ENCODE data around the gene HNRNPA1. TPM values are rescaled to one million over a fixed set of nuclear protein-coding genes. Genes with fewer than 3 reads are reported as not detected.

The HNRNPA1 gene
- total and polyA plus RNA-seq, 9 donors: 442 to 2,692 (median 2,145) TPM

DNA sequence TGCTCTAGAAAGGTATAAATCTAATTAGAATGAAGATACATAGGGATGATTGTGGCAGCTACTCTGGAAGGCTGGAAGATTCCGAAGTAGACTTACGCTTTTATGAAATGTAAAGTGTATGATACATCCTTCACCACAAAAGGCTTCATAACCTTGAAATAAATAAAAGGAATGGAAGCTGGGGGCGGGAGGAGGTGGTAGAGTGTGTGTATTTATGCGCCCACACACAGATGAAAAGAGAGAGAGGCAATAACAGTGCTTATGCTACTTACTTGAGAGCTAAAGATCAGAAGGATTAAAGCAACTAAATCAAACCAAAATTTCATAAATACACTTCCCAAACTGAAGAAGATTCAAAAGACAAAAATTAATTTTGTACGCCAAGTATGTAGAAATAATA lies 31.0 kb upstream of the HNRNPA1 start:
- no peaks in the 10 kb centered on the region for H3K27me3 ChIP-seq (ENCODE audit: control insufficient read depth, insufficient read depth, low read length)
- WGBS (ENCODE audit: insufficient coverage): no CpG with 5 or more reads among the region's 5 CpGs
- H3K4me1 ChIP-seq (ENCODE audit: control insufficient read depth, insufficient read depth, low read length): peaks cover 7% of the 10 kb centered on the region
- no peak overlapping the region for H3K4me3 ChIP-seq (ENCODE audit: low read length)
- peaks cover 59% of the 10 kb centered on the region for H3K36me3 ChIP-seq (ENCODE audit: control insufficient read depth, insufficient read depth, low read length)
- H3K27ac ChIP-seq (ENCODE audit: low read length): no peak overlapping the region
- no peaks in the 10 kb centered on the region for H3K9me3 ChIP-seq (replicated peaks; ENCODE audit: control insufficient read depth, low read depth, low read length)
- no peak for DNase-seq

DNA sequence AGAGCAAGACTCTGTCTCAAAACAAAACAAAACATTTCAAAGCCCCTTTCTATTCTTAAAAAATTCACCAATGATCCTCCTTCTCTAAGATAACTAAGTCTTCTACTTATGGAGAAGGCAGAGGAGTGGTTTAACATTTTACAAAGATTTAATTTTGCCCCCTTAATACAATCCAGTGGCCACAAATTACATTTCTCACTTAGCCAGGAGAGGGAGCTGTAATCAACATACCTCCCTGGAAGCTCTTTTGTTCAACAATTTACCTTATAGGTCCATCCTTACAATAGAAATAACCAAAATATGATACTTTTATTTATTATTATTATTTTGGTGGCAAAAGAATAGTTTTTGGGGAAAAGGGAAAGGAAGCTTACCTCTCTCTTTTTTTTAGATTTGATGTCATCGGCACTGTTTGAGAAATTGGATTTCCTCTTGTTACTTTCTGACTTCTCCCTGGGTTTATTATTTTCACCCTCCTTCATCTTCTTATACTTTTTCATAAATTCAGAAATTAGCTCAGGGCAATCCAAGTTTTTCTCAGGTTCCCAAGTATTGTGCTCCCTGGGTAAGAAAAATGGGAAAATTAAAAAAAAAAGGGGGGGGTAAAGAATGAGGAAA lies 28.8 kb upstream of the HNRNPA1 start:
- Histone ChIP-seq H3K36me3 (ENCODE audit: control insufficient read depth, insufficient read depth, low read length) (peaks cover 60% of the 10 kb centered on the region), H3K27ac (ENCODE audit: low read length) (no peak overlapping the region), H3K9me3 (replicated peaks; ENCODE audit: control insufficient read depth, low read depth, low read length) (no peaks in the 10 kb centered on the region), H3K27me3 (ENCODE audit: control insufficient read depth, insufficient read depth, low read length) (no peaks in the 10 kb centered on the region), H3K4me3 (ENCODE audit: low read length) (no peak overlapping the region), H3K4me1 (ENCODE audit: control insufficient read depth, insufficient read depth, low read length) (peaks cover 7% of the 10 kb centered on the region)
- DNase-seq: peak; percentile 46
- WGBS (ENCODE audit: insufficient coverage): no CpG with 5 or more reads among the region's 1 CpG

DNA sequence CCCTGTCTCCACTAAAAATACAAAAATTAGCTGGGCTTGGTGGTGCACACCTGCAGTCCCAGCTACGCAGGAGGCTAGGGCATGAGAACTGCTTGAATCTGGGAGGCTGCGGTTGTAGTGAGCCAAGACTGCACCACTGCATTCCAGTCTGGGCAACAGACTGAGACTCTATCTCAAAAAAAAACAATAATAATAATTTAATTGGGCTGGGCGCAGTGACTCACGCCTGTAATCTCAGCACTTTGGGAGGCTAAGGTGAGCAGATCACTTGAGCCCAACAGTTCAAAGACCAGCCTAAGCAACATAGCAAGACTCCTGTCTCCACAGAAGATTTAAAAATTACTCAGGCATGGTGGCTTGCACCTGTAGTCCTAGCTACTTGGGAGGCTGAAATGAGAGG lies 27.3 kb upstream of the HNRNPA1 start:
- Histone ChIP-seq H3K36me3 (ENCODE audit: control insufficient read depth, insufficient read depth, low read length) (peaks cover 58% of the 10 kb centered on the region), H3K27me3 (ENCODE audit: control insufficient read depth, insufficient read depth, low read length) (no peaks in the 10 kb centered on the region), H3K9me3 (replicated peaks; ENCODE audit: control insufficient read depth, low read depth, low read length) (no peaks in the 10 kb centered on the region), H3K4me3 (ENCODE audit: low read length) (no peak overlapping the region), H3K27ac (ENCODE audit: low read length) (no peak overlapping the region), H3K4me1 (ENCODE audit: control insufficient read depth, insufficient read depth, low read length) (peaks cover 13% of the 10 kb centered on the region)
- WGBS (ENCODE audit: insufficient coverage): no CpG with 5 or more reads among the region's 4 CpGs
- no peak for DNase-seq

DNA sequence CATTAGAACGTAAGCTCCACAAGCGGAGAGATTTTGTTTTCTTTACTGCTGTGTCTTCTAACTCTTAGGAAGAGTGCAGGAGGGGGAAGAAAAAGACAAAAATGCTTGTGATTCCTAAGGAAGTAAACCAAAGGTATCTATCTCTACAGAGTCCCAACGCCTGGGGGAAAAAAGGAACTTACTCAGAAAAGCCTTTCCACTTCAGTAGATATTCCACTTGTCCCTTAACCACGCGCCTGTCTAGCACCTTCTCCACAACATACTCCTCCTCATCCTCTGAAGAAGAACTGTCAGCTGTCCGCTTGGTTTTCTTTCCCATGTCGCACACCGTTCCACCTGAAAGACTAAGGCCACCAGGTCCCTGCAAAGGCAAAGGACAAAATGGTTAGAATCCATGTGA lies 23.2 kb upstream of the HNRNPA1 start:
- Histone ChIP-seq H3K27ac (ENCODE audit: low read length) (peak overlapping the region; percentile 38), H3K4me3 (ENCODE audit: low read length) (no peak overlapping the region), H3K27me3 (ENCODE audit: control insufficient read depth, insufficient read depth, low read length) (no peaks in the 10 kb centered on the region), H3K9me3 (replicated peaks; ENCODE audit: control insufficient read depth, low read depth, low read length) (no peaks in the 10 kb centered on the region), H3K36me3 (ENCODE audit: control insufficient read depth, insufficient read depth, low read length) (peaks cover 38% of the 10 kb centered on the region), H3K4me1 (ENCODE audit: control insufficient read depth, insufficient read depth, low read length) (peaks cover 34% of the 10 kb centered on the region)
- DNase-seq: no peak
- WGBS (ENCODE audit: insufficient coverage): 100% methylated on average over 2 of the region's 8 CpGs

DNA sequence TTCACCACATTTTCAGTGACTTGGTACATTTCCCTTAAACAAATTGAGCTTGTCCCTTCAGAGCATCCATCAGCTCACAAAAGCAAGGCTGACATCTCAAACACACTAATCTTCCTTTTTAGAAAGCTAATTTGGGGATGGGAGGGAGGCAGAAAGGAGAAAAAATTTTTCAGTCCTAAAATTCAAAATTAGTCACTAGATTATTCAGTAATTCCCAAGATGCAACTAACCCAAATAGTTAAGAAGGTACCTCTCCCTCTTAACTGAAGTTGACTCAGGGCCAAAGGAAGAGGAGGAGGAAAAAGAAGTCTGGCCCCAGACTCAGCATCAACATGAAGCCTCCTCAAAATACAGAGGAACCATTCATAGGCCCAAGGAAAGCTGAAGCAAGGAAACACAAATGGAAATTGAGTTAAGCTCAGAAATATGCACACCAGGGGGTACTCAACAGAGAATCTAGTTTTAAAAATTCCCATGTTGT lies 22.3 kb upstream of the HNRNPA1 start:
- H3K36me3 ChIP-seq (ENCODE audit: control insufficient read depth, insufficient read depth, low read length): peaks cover 32% of the 10 kb centered on the region
- H3K4me3 ChIP-seq (ENCODE audit: low read length): no peak overlapping the region
- no peaks in the 10 kb centered on the region for H3K9me3 ChIP-seq (replicated peaks; ENCODE audit: control insufficient read depth, low read depth, low read length)
- peaks cover 40% of the 10 kb centered on the region for H3K4me1 ChIP-seq (ENCODE audit: control insufficient read depth, insufficient read depth, low read length)
- peak overlapping the region; percentile 95 for H3K27ac ChIP-seq (ENCODE audit: low read length)
- H3K27me3 ChIP-seq (ENCODE audit: control insufficient read depth, insufficient read depth, low read length): no peaks in the 10 kb centered on the region
- DNase-seq: peak; percentile 68

DNA sequence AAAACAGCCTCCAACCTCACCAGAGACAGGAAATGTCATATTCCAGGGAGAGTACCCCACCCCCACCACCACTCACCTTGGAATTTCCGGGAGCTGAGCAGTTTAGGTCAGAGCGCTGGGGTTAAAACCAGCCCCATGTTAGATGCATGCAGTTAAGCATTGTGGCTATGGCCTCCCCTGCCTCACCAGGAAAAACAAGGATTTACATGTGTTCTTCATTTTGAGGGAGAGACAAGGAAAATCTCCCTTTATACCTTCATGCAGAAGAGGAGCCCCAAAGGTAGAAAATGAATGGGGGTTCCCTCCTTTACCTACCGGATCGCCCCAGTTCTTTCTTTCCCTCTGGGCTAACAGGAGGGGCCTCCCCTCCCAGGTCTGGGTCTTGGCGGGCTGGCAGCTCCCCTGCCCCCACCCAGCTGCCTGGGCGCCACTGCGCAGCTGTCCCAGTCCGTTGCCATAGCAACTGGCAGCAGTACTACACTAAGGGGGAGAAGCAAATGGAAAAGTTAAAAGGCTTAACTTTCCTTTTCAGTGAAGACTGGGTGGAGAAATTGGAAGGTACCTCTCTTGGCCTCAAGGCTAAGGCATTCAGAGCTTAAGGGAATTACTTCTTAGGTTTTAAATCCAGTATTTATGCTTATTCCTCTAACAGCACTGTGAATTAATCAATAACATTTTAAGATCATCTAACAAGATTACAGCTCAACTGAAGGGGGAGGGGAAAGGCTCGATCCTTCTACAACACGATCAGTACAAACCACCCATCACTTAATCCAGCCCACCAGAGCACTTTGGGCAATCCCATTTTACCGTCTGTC lies 21.1 kb upstream of the HNRNPA1 start:
- H3K27me3 ChIP-seq (ENCODE audit: control insufficient read depth, insufficient read depth, low read length): no peaks in the 10 kb centered on the region
- H3K36me3 ChIP-seq (ENCODE audit: control insufficient read depth, insufficient read depth, low read length): peaks cover 27% of the 10 kb centered on the region
- peaks cover 40% of the 10 kb centered on the region for H3K4me1 ChIP-seq (ENCODE audit: control insufficient read depth, insufficient read depth, low read length)
- H3K4me3 ChIP-seq (ENCODE audit: low read length): peak overlapping the region; percentile 42
- no peaks in the 10 kb centered on the region for H3K9me3 ChIP-seq (replicated peaks; ENCODE audit: control insufficient read depth, low read depth, low read length)
- 0% methylated on average over 3 of the region's 11 CpGs for WGBS (ENCODE audit: insufficient coverage)
- peak; percentile 98 for DNase-seq
- peak overlapping the region; percentile 95 for H3K27ac ChIP-seq (ENCODE audit: low read length)

DNA sequence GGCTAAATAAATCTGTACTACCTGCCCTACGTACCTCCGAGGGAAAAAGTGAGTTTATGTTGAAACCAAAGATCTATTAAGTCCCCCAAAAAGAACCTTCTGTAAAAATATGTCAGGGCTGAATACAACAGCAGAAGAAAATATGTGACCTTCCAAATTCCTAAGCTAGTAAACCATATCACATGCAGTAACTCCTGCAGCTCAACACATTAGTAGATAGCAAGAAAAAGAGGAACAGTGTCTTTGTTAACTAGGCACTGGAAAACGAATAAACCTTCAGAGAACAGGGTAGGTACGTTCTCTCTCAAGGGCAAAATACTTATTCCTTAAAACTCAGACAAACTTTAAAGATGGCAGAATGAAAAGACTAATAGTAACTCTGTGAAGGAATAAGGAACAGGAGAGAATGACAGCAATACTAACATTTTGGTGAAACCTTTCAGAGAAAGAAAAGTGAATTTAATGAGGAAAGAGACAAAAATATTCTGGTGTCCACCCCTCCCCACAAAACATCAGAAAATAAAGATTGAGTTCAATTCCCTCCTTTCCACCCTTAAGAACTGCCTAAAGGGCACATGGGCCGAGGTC lies 18.6 kb upstream of the HNRNPA1 start:
- WGBS (ENCODE audit: insufficient coverage): no CpG with 5 or more reads among the region's 5 CpGs
- Histone ChIP-seq H3K4me1 (ENCODE audit: control insufficient read depth, insufficient read depth, low read length) (peaks cover 40% of the 10 kb centered on the region), H3K27ac (ENCODE audit: low read length) (peak overlapping the region; percentile 74), H3K9me3 (replicated peaks; ENCODE audit: control insufficient read depth, low read depth, low read length) (no peaks in the 10 kb centered on the region), H3K36me3 (ENCODE audit: control insufficient read depth, insufficient read depth, low read length) (peaks cover 10% of the 10 kb centered on the region), H3K27me3 (ENCODE audit: control insufficient read depth, insufficient read depth, low read length) (no peaks in the 10 kb centered on the region), H3K4me3 (ENCODE audit: low read length) (no peak overlapping the region)
- no peak for DNase-seq

DNA sequence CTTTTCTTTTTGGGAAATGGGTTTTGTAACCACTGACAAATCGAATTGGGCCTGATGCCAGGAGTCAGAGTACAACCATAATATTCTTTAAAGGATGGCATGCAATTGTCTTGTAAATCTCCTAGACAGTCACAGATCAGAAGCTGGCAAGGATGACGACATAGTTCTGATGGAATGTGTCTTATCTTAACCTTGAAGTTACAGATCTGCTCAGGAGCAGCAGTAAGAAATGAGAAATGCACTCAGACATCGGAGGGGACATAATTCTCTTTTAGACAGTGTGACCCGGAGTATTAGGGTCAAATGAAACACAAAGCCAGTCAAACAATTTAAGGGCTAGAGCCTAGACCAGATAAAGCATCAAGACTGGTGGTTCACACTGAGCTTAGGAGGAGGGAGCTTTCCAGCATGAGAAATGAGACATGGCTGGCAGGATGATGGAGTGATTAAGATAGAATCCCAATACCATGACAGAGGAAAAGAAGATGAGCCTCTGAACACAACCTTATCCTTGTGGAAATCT lies 18.1 kb upstream of the HNRNPA1 start:
- Histone ChIP-seq H3K4me1 (ENCODE audit: control insufficient read depth, insufficient read depth, low read length) (peaks cover 39% of the 10 kb centered on the region), H3K9me3 (replicated peaks; ENCODE audit: control insufficient read depth, low read depth, low read length) (no peaks in the 10 kb centered on the region), H3K36me3 (ENCODE audit: control insufficient read depth, insufficient read depth, low read length) (peaks cover 5% of the 10 kb centered on the region), H3K27me3 (ENCODE audit: control insufficient read depth, insufficient read depth, low read length) (no peaks in the 10 kb centered on the region), H3K4me3 (ENCODE audit: low read length) (no peak overlapping the region), H3K27ac (ENCODE audit: low read length) (peak overlapping the region; percentile 74)
- no peak for DNase-seq
- WGBS (ENCODE audit: insufficient coverage): 35% methylated on average over 3 of the region's 4 CpGs

DNA sequence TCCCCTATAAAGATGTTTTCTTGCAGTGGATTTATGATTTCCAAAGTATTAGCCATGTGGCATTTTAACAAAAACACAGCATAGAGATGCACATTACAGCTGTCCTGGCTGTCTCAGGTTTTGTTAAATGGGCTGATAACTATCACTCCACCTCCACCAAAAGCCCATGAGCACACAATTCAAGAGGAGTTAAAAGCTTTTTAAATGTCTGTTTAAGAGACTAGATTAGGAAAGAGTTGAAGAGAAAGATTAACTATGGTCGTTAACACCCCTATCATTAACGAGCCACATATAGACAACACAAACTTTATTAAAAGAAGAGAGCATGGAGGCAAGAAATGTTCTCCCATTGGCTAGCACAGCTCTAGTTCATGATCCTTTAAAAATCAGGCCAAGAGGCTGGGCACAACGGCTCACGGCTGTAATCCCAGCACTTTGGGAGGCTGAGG lies 15.1 kb upstream of the HNRNPA1 start:
- Histone ChIP-seq H3K4me1 (ENCODE audit: control insufficient read depth, insufficient read depth, low read length) (peaks cover 18% of the 10 kb centered on the region), H3K27me3 (ENCODE audit: control insufficient read depth, insufficient read depth, low read length) (no peaks in the 10 kb centered on the region), H3K27ac (ENCODE audit: low read length) (no peak overlapping the region), H3K4me3 (ENCODE audit: low read length) (no peak overlapping the region), H3K36me3 (ENCODE audit: control insufficient read depth, insufficient read depth, low read length) (peaks cover 4% of the 10 kb centered on the region), H3K9me3 (replicated peaks; ENCODE audit: control insufficient read depth, low read depth, low read length) (no peaks in the 10 kb centered on the region)
- 67% methylated on average over 2 of the region's 4 CpGs for WGBS (ENCODE audit: insufficient coverage)
- no peak for DNase-seq

DNA sequence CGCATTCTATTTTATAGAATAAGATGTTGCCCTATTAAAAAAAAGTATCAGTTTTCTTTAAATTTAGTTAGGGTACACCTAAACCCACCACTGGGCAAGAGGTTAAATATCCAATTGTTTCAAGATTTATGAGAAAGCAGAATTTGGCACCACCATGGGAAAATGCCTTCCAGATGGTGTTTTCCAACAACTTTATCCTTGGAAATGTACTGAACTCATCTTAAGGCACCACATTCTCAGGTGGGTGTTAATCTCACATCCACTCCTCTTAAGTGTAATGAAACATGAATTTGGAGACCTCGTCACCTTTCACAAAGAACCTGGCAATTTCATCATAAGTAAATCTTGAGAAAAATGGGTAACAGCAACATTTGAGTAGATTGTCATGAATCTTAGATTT lies 13.7 kb upstream of the HNRNPA1 start:
- H3K27me3 ChIP-seq (ENCODE audit: control insufficient read depth, insufficient read depth, low read length): no peaks in the 10 kb centered on the region
- peaks cover 7% of the 10 kb centered on the region for H3K36me3 ChIP-seq (ENCODE audit: control insufficient read depth, insufficient read depth, low read length)
- no CpG with 5 or more reads among the region's 2 CpGs for WGBS (ENCODE audit: insufficient coverage)
- no peak overlapping the region for H3K27ac ChIP-seq (ENCODE audit: low read length)
- no peak for DNase-seq
- no peak overlapping the region for H3K4me3 ChIP-seq (ENCODE audit: low read length)
- peaks cover 9% of the 10 kb centered on the region for H3K4me1 ChIP-seq (ENCODE audit: control insufficient read depth, insufficient read depth, low read length)
- no peaks in the 10 kb centered on the region for H3K9me3 ChIP-seq (replicated peaks; ENCODE audit: control insufficient read depth, low read depth, low read length)

All from muscle of leg (tissue), 11 donors.